Natural killer cell (primary cell): ENCODE data around the gene PIK3C2G. TPM values are rescaled to one million over a fixed set of nuclear protein-coding genes. Genes with fewer than 3 reads are reported as not detected.

Experiments used
- ATAC-seq, 3 donors: fragments of 150-1000 bp in 2 of 3; fragments of 200-7000 bp in 1 of 3; cut with Tn5 transposase; 1 replicate in 1 of 3; 2 replicates in 2 of 3; pipeline ENCODE4 v1.10.0; 2021; ENCODE audit warnings: mild to moderate bottlenecking in 2 of 3, moderate library complexity in 2 of 3
- DNase-seq, 2 donors: peaks; one replicate each; pipeline versions ENCODE4 v3.0.0 to v3.0.0-alpha.2; 2013 to 2021; ENCODE audit warnings: mixed read lengths in 1 of 2
- H3K27ac ChIP-seq: one replicate; pipeline ENCODE4 v1.5.1; 2013; ENCODE audit warnings: mild to moderate bottlenecking, low read length
- H3K27me3 ChIP-seq: one replicate; pipeline ENCODE4 v1.6.1; 2013; ENCODE audit warnings: low read length; ENCODE audit not compliant: control insufficient read depth, insufficient read depth
- H3K36me3 ChIP-seq: one replicate; pipeline ENCODE4 v1.6.1; 2013; ENCODE audit warnings: low read length; ENCODE audit not compliant: control insufficient read depth, insufficient read depth
- H3K4me1 ChIP-seq: one replicate; pipeline ENCODE4 v1.6.1; 2013; ENCODE audit warnings: low read length; ENCODE audit not compliant: control insufficient read depth, insufficient read depth
- H3K4me3 ChIP-seq: one replicate; pipeline ENCODE4 v1.5.1; 2013; ENCODE audit warnings: low read length
- H3K9me3 ChIP-seq: one replicate; pipeline ENCODE4 v1.6.1; 2013; ENCODE audit warnings: low read length; ENCODE audit not compliant: control insufficient read depth, insufficient read depth
- H3K27ac Mint-ChIP-seq, 2 donors: one replicate each; pipeline ENCODE4 v1.8.0; 2022; ENCODE audit warnings: mild to moderate bottlenecking in 2 of 2, mixed read lengths in 2 of 2, moderate library complexity in 1 of 2
- H3K27me3 Mint-ChIP-seq, 2 donors: one replicate each; pipeline ENCODE4 v1.8.0; 2022; ENCODE audit warnings: low read depth in 2 of 2, mixed read lengths in 2 of 2
- H3K36me3 Mint-ChIP-seq: one replicate; pipeline ENCODE4 v1.8.0; 2022; ENCODE audit warnings: mixed read lengths
- H3K4me1 Mint-ChIP-seq, 2 donors: one replicate each; pipeline ENCODE4 v1.8.0; 2022; ENCODE audit warnings: mixed read lengths in 2 of 2
- H3K4me3 Mint-ChIP-seq: one replicate; pipeline ENCODE4 v1.8.0; 2022; ENCODE audit warnings: mild to moderate bottlenecking, moderate library complexity, mixed read lengths
- H3K9me3 Mint-ChIP-seq, 2 donors: one replicate each; pipeline ENCODE4 v1.8.0; 2022; ENCODE audit warnings: mixed read lengths in 2 of 2
- CTCF ChIP-seq: fragments of 200-600 bp; IDR thresholded peaks from one replicate; pipeline ENCODE4 v1.8.0; 2022; ENCODE audit warnings: antibody characterized with exemption
- WGBS: methylation state at CpG from one replicate; pipeline ENCODE4 v1.1.7; 2013; ENCODE audit warnings: missing lambda C conversion rate; ENCODE audit not compliant: insufficient coverage; 5-methylcytosine and 5-hydroxymethylcytosine counted together
- intact Hi-C: fragments of 100-400 bp; cut with micrococcal nuclease; formaldehyde crosslinking; loops from one replicate; pipeline ENCODE4 v1.14.2; 2022
- total RNA-seq, 4 donors: library from RNA; stranded (reverse); fragments of 120-200 nt in 1 of 4; gene quantifications; one replicate each; pipeline versions ENCODE4 v1.2.3 to v1.2.4, GENCODE V29; 2013 to 2022

PIK3C2G gene
- total RNA-seq, 3 donors from 2014 or later (not counting 1 experiment from before 2014, with no cell fraction given), result not detected

GRCh38 chr12:18340786-18341185, 79.5 kb downstream of the PIK3C2G start:
- intact Hi-C loops, result no loop called here
- no peaks in the 10 kb centered on the region for H3K36me3 ChIP-seq
- H3K27ac ChIP-seq, result no peak overlapping the region
- H3K27ac Mint-ChIP-seq, result no peak overlapping the region
- DNase-seq (no peak), ATAC-seq (no peak)
- H3K27me3 ChIP-seq, result no peaks in the 10 kb centered on the region
- H3K9me3 Mint-ChIP-seq, result peaks cover 3% of the 10 kb centered on the region in 2 donors
- TF ChIP-seq CTCF, result no peak
- H3K4me3 ChIP-seq, result no peak overlapping the region
- H3K4me1 ChIP-seq, result no peaks in the 10 kb centered on the region
- H3K36me3 Mint-ChIP-seq, result no peaks in the 10 kb centered on the region
- H3K27me3 Mint-ChIP-seq, result no peaks in the 10 kb centered on the region
- 86% methylated on average over 7 of the region's 7 CpGs for WGBS
- H3K4me1 Mint-ChIP-seq, result no peaks in the 10 kb centered on the region
- H3K4me3 Mint-ChIP-seq, result no peak overlapping the region
- peaks cover 4% of the 10 kb centered on the region for H3K9me3 ChIP-seq

- Mint-ChIP-seq H3K9me3 (peaks cover 0 to 4% of the 10 kb centered on the region in 2 donors), H3K4me3 (no peak overlapping the region), H3K4me1 (no peaks in the 10 kb centered on the region), H3K36me3 (no peaks in the 10 kb centered on the region), H3K27me3 (no peaks in the 10 kb centered on the region), H3K27ac (no peak overlapping the region)
- 85% methylated on average over 3 of the region's 4 CpGs for WGBS
- no peak for TF ChIP-seq CTCF
- H3K9me3 ChIP-seq, result no peaks in the 10 kb centered on the region
- no peak for DNase-seq
- no peaks in the 10 kb centered on the region for H3K4me1 ChIP-seq
- H3K36me3 ChIP-seq, result no peaks in the 10 kb centered on the region
- H3K27ac ChIP-seq, result no peak overlapping the region
- ATAC-seq, result no peak
- H3K4me3 ChIP-seq, result no peak overlapping the region
- intact Hi-C loops, result no loop called here
- no peaks in the 10 kb centered on the region for H3K27me3 ChIP-seq
Observed at GRCh38 chr12:18343708-18344107, 82.4 kb downstream of the PIK3C2G start.

GRCh38 chr12:18345021-18345735, 83.9 kb downstream of the PIK3C2G start:
- WGBS, result 62% methylated on average over 2 of the region's 3 CpGs
- TF ChIP-seq CTCF, result no peak
- Histone ChIP-seq H3K4me3 (no peak overlapping the region), H3K9me3 (no peaks in the 10 kb centered on the region), H3K36me3 (no peaks in the 10 kb centered on the region), H3K27ac (no peak overlapping the region), H3K27me3 (no peaks in the 10 kb centered on the region), H3K4me1 (no peaks in the 10 kb centered on the region)
- Mint-ChIP-seq H3K4me3 (no peak overlapping the region), H3K4me1 (no peaks in the 10 kb centered on the region), H3K9me3 (peaks cover 5 to 6% of the 10 kb centered on the region in 2 donors), H3K27me3 (no peaks in the 10 kb centered on the region), H3K27ac (no peak overlapping the region), H3K36me3 (no peaks in the 10 kb centered on the region)
- intact Hi-C loops, result no loop called here
- DNase-seq (no peak), ATAC-seq (no peak)

- Mint-ChIP-seq H3K4me1 (no peaks in the 10 kb centered on the region), H3K27ac (no peak overlapping the region), H3K27me3 (no peaks in the 10 kb centered on the region), H3K4me3 (no peak overlapping the region), H3K36me3 (no peaks in the 10 kb centered on the region), H3K9me3 (peaks cover 6 to 10% of the 10 kb centered on the region in 2 donors)
- DNase-seq (no peak), ATAC-seq (no peak)
- Histone ChIP-seq H3K27me3 (no peaks in the 10 kb centered on the region), H3K27ac (no peak overlapping the region), H3K9me3 (peaks cover 9% of the 10 kb centered on the region), H3K4me3 (no peak overlapping the region), H3K36me3 (no peaks in the 10 kb centered on the region), H3K4me1 (no peaks in the 10 kb centered on the region)
- intact Hi-C loops, result no loop called here
- no peak for TF ChIP-seq CTCF
- WGBS, result 90% methylated on average over 5 of the region's 5 CpGs
Observed at GRCh38 chr12:18352312-18352711, 91.0 kb downstream of the PIK3C2G start.
